Glomerular endothelial cell (primary cell): ENCODE data around the gene TMEM242. TPM values are rescaled to one million over a fixed set of nuclear protein-coding genes. Genes with fewer than 3 reads are reported as not detected.
"Not testable (repeated sequence)": the region's sequence is repeated elsewhere in the genome, so short reads cannot be mapped to it uniquely, and the experiment has no call there.

Experiments used
- DNase-seq: peaks from one replicate; pipeline ENCODE4 v3.0.0-alpha.2; 2011; ENCODE audit warnings: low read depth, low spot score; ENCODE audit errors: extremely low read depth
- total RNA-seq: library from RNA; depleted of rRNA; stranded (reverse); fragments of >200 nt; gene quantifications from 2 replicates; pipeline ENCODE4 v1.2.3, GENCODE V29; 2015

TMEM242 gene
- total RNA-seq, 1 donor from 2014 or later, result 6.0 TPM

GRCh38 chr6:157325069-157325805, 1.9 kb upstream of the TMEM242 start:
- no peak for DNase-seq

- no peak for DNase-seq
Measured at GRCh38 chr6:157323966-157324300, 614 bp upstream of the TMEM242 start.

GRCh38 chr6:157322792-157323254, 496 bp downstream of the TMEM242 start:
- no peak for DNase-seq

- DNase-seq, result peak; percentile 85
Measured at GRCh38 chr6:157316871-157317814, 6.2 kb downstream of the TMEM242 start.

GRCh38 chr6:157314705-157315321, 8.5 kb downstream of the TMEM242 start:
- DNase-seq, result peak; percentile 63

GRCh38 chr6:157313531-157314467, 9.5 kb downstream of the TMEM242 start:
- no peak for DNase-seq

GRCh38 chr6:157312757-157313156, 10.6 kb downstream of the TMEM242 start:
- no peak for DNase-seq

- not testable (repeated sequence) for DNase-seq
Measured at GRCh38 chr6:157310693-157311092, 12.6 kb downstream of the TMEM242 start.

- no peak for DNase-seq
Measured at GRCh38 chr6:157307661-157308060, 15.7 kb downstream of the TMEM242 start.

- DNase-seq, result no peak
Measured at GRCh38 chr6:157305670-157306653, 17.4 kb downstream of the TMEM242 start.

- DNase-seq, result peak; percentile 54
Measured at GRCh38 chr6:157304899-157305663, 18.2 kb downstream of the TMEM242 start.

- no peak for DNase-seq
Measured at GRCh38 chr6:157302736-157303135, 20.6 kb downstream of the TMEM242 start.

- no peak for DNase-seq
Measured at GRCh38 chr6:157300436-157300835, 22.9 kb downstream of the TMEM242 start.

- DNase-seq, result no peak
Measured at GRCh38 chr6:157300006-157300405, 23.3 kb downstream of the TMEM242 start.

GRCh38 chr6:157298216-157298724, 25.0 kb downstream of the TMEM242 start:
- no peak for DNase-seq

GRCh38 chr6:157294654-157295053, 28.7 kb downstream of the TMEM242 start:
- no peak for DNase-seq

- no peak for DNase-seq
Measured at GRCh38 chr6:157293780-157294179, 29.5 kb downstream of the TMEM242 start.

- no peak for DNase-seq
Measured at GRCh38 chr6:157292202-157292601, 31.1 kb downstream of the TMEM242 start.
